22Rv1 (cell line): ENCODE measurements around the gene NAA40.
A peak's percentile ranks its signal among the peaks of the same experiment; 100 is the strongest.

ENCODE experiments used
- H3K27ac ChIP-seq: fragments of 450-650 bp; 2 replicates; pipeline ENCODE4 v1.5.1; 2017
- CTCF ChIP-seq: fragments of 450-650 bp; IDR thresholded peaks from 2 replicates; pipeline ENCODE4 v1.5.1; 2017; ENCODE audit warnings: mild to moderate bottlenecking
- ZFX ChIP-seq: fragments of 450-650 bp; IDR thresholded peaks from 2 replicates; pipeline ENCODE4 v1.6.1; 2017; ENCODE audit warnings: antibody characterized with exemption, borderline replicate concordance

The NAA40 gene

GRCh38 chr11:63897459-63898146, 41.2 kb upstream of the NAA40 start:
- no peak overlapping the region for H3K27ac ChIP-seq
- no peak for TF ChIP-seq ZFX
- TF ChIP-seq CTCF, result no peak

GRCh38 chr11:63901660-63902059, 37.1 kb upstream of the NAA40 start:
- TF ChIP-seq CTCF, result no peak; the same call in 1 of the 2 replicates
- TF ChIP-seq ZFX, result no peak
- H3K27ac ChIP-seq, result no peak overlapping the region

GRCh38 chr11:63903884-63904283, 34.9 kb upstream of the NAA40 start:
- H3K27ac ChIP-seq, result no peak overlapping the region
- TF ChIP-seq CTCF (no peak), ZFX (no peak)

GRCh38 chr11:63904743-63905142, 34.1 kb upstream of the NAA40 start:
- H3K27ac ChIP-seq, result no peak overlapping the region
- TF ChIP-seq CTCF (no peak), ZFX (no peak)

- H3K27ac ChIP-seq, result no peak overlapping the region
- TF ChIP-seq CTCF (no peak), ZFX (no peak)
These were observed 33.6 kb upstream of the NAA40 start for GRCh38 chr11:63905179-63905578.

- H3K27ac ChIP-seq, result no peak overlapping the region
- no peak for TF ChIP-seq ZFX
- no peak for TF ChIP-seq CTCF
These were observed 32.7 kb upstream of the NAA40 start for GRCh38 chr11:63906087-63906486.

GRCh38 chr11:63906585-63906984, 32.2 kb upstream of the NAA40 start:
- H3K27ac ChIP-seq, result no peak overlapping the region
- TF ChIP-seq ZFX (no peak), CTCF (peak; percentile 23; the same call in 1 of the 2 replicates)
